HG03045 (cell line): ENCODE results near the gene TSPAN32.
"Not testable (repeated sequence)": the region's sequence is repeated elsewhere in the genome, so short reads cannot be mapped to it uniquely, and the experiment has no call there.

Experiments
- ATAC-seq: cut with Tn5 transposase; IDR thresholded peaks from one replicate; pipeline ENCODE4 v1.9.1; 2021; ENCODE audit warnings: mild to moderate bottlenecking, moderate library complexity; ENCODE audit not compliant: unreplicated experiment

TSPAN32 gene

DNA sequence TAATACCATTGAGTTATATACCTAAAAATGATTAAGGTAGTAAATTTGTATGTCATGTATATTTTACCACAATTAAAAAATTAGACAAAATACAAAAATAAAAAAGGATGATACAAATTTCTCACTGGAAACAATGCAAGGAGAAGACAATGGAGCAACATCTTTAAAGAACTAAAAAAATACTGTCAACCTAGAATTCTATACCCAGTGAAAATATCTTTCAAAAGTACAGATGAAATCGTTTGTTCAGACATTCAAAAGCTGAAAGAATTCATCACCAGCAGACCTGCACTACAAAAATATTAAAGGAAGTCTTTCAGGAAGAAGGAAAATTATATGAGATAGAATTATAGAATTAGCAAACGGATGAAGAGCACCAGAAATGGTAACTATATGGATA lies 21.6 kb upstream of the TSPAN32 start:
- no peak for ATAC-seq

DNA sequence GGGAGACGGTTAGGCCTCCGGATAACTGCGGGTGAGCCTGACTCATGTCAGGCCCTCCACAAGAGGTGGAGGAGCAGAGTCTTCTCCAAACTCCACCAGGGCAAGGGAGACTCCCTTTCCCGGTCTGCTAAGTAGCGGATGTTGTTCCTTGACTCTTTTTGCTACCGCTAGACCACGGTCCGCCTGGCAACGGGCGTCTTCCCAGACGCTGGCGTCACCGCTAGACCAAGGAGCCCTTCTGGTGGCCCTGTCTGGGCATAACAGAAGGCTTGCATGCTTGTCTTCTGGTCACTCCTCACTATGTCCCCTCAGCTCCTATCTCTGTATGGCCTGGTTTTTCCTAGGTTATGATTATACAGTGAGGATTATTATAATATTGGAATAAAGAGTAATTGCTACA lies 15.5 kb upstream of the TSPAN32 start:
- not testable (repeated sequence) for ATAC-seq

DNA sequence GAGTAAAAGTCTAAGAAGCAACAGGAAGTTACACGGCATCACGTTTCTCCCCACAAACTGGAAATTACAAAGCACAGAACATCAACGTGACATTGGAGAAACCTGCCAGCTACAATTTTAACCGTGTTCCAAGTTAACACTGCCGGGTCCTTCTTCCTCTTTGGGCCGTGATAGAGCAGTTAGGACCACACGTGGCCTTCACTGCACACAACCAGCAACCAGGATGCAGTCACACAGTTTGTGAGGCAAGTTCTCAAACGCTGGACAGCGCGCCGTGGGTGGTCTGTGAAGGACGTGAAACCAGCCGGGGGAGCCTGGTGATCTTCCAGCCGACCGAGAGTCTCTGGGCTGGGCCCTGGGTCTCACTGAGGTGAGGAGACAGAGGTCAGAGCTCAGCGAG lies 14.7 kb upstream of the TSPAN32 start:
- no peak for ATAC-seq

DNA sequence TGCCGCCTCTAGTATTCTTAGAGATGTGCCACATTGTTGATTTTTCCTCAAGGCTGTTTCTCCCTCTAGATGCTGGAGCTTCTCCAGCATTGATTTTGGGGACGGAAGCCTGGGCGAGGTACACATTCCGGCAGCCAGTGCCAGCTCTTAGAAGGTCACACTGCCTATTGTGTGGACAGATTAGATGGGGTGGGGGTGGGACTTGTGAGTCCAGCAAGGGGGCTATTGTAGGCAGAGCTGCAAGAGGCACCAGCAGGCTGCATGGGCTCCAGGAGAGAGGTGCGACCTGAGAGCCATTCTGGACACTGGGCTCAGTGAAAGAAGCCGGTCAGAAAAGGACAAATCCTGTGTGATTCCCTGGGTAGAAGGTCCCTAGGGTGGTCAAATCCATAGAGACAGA lies 12.5 kb upstream of the TSPAN32 start:
- no peak for ATAC-seq

DNA sequence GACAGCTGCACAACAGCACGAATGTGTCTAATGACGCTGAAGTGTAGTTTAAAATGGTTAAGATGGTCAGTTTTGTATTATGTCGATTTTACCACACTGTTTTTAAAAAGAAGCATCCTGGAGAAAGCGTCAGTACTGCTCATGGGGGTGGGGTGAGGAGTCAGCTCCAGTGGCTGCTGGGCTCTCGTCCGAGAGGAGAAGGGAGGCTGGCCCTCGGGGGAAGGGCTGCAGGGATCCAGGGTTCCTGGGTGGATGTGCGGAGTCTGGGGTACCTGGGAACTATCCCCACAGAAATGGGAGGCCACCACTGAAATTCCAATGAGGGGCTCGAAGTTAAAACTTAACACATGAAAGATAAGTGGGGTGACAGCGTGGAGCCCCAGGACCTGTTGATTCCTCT lies 12.0 kb upstream of the TSPAN32 start:
- ATAC-seq = no peak

DNA sequence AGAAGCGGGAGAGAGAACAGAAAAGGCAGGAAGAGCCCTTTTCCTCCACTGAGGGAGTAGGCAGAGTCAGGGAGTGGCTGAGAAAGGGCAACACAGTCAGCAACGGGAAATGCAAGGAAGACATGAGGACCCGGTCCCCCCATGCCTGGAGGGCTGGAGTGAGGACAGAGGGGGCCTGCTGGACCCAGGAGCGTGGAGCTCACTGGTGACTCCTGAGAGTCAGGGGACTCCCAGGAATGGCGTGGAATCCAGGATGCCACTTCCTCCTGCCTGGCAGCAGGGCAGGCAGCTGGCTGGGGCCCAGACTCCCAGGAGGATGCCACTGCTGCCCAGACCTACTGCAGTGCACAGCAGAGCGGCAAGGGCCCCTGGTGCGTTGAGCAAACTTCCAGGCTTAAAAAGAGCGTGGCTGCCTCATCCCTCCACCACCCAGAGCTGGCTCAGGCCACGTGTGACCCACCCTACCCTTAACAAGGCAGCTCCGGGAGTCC lies 11.4 kb upstream of the TSPAN32 start:
- ATAC-seq = no peak

DNA sequence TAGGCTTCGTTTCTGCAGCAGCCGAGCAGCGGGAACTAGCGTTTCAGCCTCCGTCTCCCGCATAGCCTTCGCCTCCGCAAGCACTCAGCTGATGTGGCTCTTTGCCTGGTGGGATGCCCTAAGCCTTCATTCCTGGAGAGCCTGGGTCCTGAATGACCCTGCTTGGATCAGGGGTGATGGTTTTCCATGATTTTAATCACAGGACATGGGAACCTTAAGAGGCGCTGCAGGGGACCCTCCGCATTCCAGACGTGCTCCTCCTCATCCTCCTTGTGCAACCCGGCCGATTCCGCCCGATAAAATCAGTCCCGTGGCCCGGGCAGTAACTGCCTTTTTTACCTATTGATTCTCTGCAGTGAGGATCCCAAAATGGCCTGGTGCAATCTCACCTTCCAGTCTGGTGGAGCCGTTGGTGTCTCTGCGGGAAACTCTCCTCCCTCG lies 8.3 kb upstream of the TSPAN32 start:
- ATAC-seq = no peak

DNA sequence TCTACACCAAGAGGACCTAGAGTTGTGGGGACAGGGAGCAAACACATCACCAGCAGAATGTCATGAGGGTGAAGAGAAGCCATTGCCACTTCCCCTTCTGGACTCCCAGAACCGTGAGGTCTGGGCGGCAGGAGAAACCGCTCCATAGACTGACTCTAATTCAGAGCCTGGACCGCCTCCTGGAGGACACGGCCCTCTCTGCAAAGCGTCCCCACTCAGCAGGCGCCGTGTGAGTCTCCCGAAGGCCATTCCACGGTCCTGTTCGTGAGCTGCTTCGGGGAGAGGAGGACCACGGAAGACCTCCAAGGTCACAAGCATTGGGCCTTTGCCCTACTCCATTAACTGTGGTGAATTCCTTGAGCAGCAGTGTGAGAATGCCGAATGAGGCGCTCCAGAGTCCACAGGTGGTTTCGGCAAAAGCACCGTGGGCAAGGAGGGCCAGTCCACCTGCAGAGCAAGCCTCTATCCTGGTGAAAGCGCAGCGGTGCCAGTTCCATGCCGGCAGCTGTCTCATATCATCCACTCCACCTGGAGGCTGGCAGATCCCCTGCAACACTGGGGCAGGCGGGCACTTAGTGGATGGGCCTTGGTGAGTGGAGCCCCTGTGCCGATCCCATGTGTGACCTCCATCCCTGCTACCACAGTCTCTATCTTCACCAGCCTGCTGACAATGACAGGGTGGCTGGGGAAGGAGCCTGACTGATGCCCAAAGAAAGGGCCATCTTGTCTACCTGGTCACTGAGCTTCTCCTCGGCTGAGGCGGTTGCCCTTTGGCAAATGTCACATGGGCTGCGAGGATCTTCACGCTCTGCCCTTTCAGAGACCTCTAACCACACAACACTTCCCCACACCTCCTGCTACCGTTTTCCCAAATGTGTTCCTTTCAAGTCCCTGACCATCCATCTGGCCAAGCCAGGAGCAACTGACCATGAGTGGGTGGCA lies 7.6 kb upstream of the TSPAN32 start:
- no peak for ATAC-seq

DNA sequence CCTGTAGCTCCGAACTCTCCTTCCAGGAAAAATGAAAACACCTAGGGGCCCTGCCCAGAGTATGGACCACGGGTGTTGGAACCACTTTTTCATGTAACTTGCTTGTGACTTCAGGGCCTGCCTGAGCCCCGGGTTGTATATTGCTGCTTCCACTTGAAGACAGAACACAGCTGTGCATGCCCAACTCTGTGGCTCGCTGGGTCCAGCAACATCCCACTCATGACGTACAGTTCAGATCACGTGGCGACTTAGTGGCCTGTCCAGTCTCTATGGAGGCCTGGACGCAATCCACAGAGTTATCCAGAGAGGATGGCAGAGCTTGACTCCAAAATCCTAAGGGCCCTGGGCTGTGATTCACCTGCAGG lies 6.9 kb upstream of the TSPAN32 start:
- ATAC-seq = no peak

DNA sequence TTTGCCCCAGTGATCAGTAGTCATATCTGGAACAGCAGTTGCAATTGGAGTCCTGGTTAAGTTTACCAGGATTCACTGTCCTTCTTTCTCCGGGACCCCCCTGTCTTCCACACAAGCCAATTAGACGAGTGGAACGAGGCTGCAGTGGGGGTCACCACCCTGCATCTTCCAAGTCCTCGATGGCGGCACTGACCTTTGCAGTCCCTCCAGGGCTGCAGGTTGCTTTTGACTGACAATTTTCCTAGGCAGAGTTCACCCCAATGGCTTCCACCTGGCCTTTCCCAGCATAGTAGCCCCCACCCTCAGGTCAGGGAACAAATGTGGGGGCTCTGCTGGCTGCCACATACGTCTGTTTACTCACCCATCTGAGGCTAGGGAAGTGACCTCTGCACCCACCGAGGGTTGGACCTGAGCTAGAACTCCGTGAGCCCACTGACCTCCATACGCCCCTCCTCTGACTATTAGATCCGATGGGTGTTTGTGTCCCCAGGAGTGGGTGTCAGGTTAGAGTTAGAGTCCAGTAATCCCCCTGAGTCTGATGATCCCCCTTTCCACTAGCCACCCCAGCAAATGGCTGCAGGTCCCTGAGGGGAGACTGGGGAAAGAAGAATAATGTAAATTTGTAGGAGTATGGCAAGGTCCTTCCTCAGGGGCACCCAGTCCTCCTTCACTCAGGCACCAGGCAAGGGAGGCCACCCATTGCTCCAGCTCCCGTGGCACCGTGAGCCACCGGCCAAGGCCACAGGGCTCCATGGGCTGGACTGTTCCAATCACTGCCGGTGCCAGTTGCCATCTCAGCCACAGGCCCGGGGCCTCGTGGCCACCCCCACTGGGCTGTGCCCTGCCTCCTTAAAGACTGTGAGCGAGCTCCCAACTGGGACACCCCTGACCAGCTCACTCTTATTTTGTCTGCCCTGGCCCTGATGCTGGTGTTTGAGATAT lies 5.6 kb upstream of the TSPAN32 start:
- no peak for ATAC-seq

DNA sequence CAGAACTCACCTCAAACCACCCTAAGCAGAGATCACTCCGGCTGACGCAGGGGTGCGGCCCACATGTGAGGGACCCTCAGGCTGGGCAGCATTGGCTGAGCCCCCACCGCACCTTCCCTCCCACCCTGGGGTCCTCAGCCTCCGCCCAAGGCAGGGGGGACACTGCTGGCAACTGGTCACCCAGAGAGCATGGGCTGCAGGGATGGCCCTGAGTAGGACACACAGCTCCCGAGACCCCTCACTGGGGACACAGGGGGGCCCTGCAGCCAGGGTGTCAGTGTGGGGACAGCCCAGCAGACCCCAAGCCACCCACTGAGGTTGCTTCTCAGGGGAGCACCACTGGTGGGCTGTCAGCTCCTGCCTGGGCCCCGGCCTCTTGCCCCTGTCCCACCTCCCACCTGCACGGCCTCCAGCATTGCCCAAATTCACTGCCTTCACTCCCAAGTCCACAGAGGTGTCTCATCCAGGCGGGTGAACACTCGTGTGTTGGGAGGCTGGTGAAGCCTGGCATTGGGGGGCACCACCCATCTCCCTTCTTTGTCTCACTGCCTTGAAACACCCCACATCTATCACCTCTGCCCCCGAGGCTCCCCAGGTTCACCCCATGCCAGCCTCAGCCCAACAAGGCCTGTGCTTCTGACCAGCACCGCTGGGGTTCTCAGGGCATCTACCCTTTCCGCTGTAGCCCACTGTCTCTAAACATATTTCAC lies 4.7 kb upstream of the TSPAN32 start:
- no peak for ATAC-seq

DNA sequence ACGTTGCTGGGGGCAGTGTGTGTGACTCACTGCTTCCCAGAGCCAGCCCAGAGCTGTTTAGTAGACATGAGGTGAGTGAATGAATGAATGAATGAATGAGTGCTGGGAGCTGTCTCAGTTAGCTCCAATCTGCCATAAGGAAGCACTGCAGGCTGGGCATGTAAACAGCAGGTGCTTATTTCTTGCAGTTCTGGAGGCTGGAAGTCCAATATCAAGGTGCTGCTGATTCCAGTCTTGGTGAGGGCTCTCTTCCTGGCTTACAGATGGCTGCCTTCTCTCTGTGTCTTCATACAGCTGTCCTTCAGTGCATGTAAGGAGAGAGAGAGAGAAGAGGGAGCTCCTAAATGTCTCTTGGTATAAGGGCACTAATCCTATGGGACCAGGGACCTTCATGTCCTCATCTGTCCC lies 4.2 kb upstream of the TSPAN32 start:
- no peak for ATAC-seq

DNA sequence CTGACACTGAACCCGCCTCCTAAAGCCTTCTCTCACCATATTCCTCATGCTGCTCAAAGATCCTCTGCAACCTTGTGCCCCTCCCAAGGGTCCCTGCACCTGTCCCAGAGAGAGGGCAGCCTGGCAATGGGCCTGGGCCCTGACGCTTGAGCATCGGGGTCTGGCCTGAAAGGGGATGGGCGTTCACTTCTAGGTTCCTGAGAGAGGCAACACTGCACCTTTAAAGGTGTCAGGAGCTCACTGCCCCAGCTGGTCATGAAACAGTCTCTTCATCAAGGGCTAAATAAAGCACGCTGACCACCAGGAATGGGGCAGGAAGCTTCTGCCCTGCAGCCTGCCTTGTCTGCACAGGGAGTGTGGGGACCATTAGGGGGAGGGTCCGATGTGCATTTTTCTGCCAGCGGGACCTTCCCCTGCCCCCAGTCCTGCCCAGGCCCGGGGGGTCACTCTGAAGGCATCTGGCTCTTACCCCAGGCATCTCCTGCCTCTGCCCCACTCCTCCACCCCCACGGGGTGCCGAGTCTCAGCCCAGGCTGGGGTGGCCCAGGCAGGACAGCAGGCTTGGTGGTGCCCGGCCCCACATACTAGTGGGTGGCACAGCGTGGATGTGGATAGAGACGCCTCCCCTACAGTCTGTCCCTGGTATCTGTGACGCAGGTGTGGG lies 3.5 kb upstream of the TSPAN32 start:
- no peak for ATAC-seq

DNA sequence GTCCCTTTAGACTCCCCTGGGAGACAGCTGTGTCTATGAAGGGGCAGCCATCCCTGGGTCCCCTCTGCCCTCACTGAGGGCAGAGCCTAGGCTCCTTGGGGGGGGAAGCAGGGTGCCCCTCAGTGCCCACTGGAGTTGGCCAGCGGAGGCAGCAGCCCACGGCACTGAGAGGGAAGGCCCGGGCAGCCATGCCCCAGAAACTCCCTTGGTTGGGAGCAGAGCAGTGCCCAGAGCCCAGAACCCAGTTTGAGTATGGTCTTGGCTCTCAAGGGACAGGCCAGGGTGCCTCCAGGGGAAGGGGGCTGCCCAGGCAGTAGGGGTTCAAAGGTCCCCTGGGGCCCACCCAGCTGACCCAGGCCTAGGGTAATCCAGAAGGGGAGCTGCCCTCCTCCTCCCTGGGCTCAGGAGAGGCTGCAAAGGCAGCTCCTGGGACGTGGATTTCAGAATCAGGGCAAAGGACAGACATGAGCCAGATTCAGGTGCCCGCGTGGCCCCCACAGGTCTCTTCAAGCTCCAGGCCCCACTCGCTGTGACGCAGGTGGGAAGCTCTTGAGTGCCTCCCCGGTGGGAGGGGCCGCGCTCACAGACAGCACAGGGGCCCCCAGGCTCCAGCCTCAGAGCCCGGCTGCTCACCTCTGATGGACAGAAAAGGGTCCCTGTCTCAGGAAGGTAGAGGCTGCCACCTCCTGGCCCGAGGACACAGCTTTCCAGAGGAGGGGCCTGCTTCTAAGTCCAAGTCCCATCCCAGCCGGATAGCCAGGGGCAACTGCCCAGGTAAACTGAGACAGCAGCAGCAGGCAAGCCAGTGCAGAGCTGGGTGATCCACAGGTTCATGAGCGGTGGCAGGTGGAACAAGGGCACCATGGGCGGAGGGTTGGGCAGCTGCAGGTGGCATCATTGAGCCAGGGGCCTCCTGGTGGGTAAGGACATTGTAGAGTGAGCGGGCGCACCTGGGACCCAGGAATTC lies 2.7 kb upstream of the TSPAN32 start:
- no peak for ATAC-seq

DNA sequence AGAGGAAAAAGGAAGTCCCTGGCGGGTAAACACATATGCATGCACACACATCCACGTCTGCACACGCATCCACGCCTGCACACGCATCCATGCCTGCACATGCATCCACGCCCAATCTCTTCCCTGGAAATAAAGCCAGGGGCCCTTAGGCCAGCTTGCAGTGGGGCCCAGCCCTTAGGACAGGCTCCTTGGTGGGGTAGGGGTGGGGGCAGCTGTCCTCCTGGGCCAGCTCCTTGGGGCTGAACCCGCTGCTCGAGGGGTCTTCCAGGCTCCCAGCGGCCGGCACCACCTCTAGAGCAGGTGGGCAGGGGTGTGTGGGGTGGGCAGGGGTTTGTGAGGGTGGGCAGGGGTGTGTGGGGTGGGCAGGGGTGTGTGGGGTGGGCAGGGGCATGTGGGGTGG lies 2.0 kb upstream of the TSPAN32 start:
- no peak for ATAC-seq

DNA sequence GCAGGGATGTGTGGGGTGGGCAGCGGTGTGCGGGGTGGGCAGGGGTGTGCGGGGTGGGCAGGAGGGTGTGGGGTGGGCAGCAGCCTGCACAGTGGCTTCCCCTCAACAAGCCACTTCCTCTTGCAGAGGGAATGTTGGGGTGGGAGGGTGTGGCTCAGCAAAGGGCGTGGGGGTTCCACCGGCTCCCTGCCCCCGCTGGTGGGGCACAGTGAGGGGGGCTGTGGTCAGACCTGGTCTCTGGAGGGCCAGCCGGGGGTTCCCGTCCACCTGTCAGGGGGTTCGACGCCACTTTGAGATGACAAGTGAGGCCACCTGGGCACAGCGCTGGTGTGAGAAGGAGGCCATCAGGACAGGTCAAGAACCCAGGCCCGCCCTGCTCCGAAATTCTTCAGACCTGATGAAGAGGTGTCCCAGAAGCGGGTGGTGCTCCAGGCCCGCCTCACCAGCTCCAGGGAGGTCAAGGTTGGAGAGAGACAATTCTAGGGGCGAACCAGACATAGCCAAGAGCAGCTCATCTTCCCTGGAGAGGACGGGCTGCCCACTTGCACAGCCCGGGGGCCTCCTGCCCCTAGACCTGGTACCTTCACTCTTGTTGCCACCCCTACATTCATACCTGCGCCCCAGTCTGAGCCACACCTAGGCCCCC lies 1.4 kb upstream of the TSPAN32 start:
- ATAC-seq = no peak

DNA sequence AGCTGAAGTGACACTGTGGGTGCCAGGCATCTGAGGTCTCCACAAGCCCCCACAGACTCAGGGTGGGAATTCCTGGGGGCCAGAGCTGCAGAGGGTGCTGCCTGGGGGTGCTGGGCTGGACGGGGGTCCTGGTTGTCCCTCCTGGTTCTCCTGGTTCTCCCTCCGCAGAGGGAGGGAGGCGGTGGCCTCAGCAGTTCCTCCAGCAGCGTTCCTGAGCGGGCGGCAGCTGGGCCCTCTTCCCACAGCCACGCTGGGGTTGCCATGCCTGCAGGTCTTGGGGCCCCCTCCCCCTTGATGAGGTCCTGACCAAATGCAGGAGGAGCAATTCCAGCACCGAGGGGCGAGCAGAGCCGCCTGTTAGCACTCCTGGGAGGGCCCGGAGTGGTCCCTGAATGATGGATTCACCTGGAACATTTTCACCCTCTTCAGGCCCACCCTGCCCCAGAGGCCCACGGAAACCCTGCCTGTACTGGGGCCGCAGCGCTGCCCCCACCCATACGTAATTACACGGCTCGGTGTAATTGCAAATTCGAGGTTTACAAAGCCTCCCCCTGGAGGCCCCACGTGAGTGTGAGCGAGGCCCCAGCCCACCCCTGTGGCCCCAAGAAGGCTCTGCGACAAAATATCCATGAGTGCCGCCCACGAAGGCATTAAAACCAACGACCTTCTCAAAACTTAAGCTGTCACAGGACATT lies 730 bp upstream of the TSPAN32 start:
- no peak for ATAC-seq

DNA sequence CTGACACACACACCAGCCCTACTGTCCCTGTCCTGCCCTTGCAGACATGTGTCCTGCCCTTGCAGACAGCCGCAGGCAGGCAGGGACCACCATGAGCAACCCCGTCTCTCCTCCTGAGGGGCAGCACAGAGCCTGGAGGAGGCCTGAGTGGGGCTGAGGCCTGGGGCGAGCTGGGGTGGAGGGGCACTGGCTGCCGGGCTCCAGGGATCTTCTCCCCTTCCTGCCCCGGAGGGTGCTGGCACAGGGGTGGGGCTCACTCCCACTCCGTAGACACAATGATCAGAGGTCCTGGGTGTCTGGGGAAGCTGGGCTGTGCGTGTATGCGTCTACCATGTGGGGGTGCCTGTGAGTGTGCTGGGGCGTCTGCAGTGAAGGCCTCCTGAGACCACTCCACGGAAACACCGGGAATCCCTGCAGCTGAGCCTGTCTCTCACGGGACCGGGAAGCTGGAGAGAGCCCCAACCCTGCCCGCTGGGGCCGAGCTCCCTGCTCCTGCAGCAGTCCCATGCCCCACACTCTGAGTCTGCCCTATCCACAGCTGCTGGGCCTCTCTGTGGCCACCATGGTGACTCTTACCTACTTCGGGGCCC lies 588 bp downstream of the TSPAN32 start:
- ATAC-seq = no peak
